HepG2 (cell line): ENCODE data around the gene RCE1. TPM values are rescaled to one million over a fixed set of nuclear protein-coding genes. Genes with fewer than 3 reads are reported as not detected.

Source experiments
- ATAC-seq: fragments of 200-7000 bp; cut with Tn5 transposase; 3 replicates; pipeline ENCODE4 v1.9.1; 2020; ENCODE audit warnings: mild to moderate bottlenecking, moderate library complexity
- BruUV-seq: library from RNA; stranded (reverse); fragments of 400-500 nt; replicated peaks from 2 replicates; lab custom pipeline; 2021; lab: Mats Ljungman, UMichigan
- CTCF ChIA-PET: fragments of 300-600 bp; formaldehyde crosslinking; extraction: SDS; loops from one replicate; lab custom pipeline; 2021; ENCODE audit warnings: low total read pairs, inconsistent platforms, low intra/inter-chr PET ratio; lab: Yijun Ruan, JAX
- POLR2A ChIA-PET: fragments of 350-600 bp; sonication (Branson Sonifier 250); formaldehyde crosslinking; loops from one replicate; lab custom pipeline; 2020; ENCODE audit warnings: antibody characterized with exemption, inconsistent platforms; lab: Yijun Ruan, JAX
- DNase-seq: peaks from one replicate; pipeline ENCODE4 v3.0.0-alpha.2; 2015; ENCODE audit warnings: low spot score
- FAIRE-seq: peaks from 3 replicates; lab custom pipeline; 2011; peaks lifted over from hg19 to GRCh38; lab: Jason Lieb, UNC
- H2AFZ ChIP-seq: one replicate; pipeline ENCODE4 v1.6.1; 2011; ENCODE audit warnings: low read length, inconsistent platforms
- H3K27ac ChIP-seq: fragments of 300-600 bp; 3 replicates; pipeline ENCODE4 v1.8.0; 2011; ENCODE audit warnings: mixed run types, mild to moderate bottlenecking, mixed read lengths, low read length, inconsistent platforms; ENCODE audit not compliant: insufficient read depth; ENCODE audit errors: extremely low read length
- H3K27me3 ChIP-seq, 2 experiments: fragments of 200-600 bp in 1 of 2; 2 replicates in 1 of 2; 3 replicates in 1 of 2; pipeline versions ENCODE4 v1.6.0 to v1.8.0; 2011; ENCODE audit warnings: low read length in 2 of 2, mild to moderate bottlenecking in 2 of 2, moderate library complexity in 2 of 2, inconsistent platforms in 1 of 2; ENCODE audit not compliant: insufficient read depth in 2 of 2, control insufficient read depth in 1 of 2
- H3K36me3 ChIP-seq, 2 experiments: fragments of 200-600 bp in 1 of 2; replicated peaks in 1 of 2; 2 replicates in 1 of 2; 3 replicates in 1 of 2; pipeline versions ENCODE4 v1.5.1 to v1.8.0; 2011; ENCODE audit warnings: low read length in 2 of 2, inconsistent platforms in 1 of 2; ENCODE audit not compliant: insufficient read depth in 2 of 2, control insufficient read depth in 1 of 2
- H3K4me1 ChIP-seq: 2 replicates; pipeline ENCODE4 v1.5.1; 2012; ENCODE audit warnings: low read length, inconsistent platforms; ENCODE audit not compliant: insufficient read depth
- H3K4me2 ChIP-seq: 2 replicates; pipeline ENCODE4 v1.6.0; 2011; ENCODE audit warnings: low read depth, low read length, inconsistent platforms
- H3K4me3 ChIP-seq, 3 experiments: fragments of 200-600 bp in 1 of 3; sonication (generic), shearing (Covaris generic) in 1 of 3; replicated peaks in 1 of 3; 2 replicates each; pipeline ENCODE4 v1.5.1; 2011 to 2016; ENCODE audit warnings: low read length in 3 of 3, inconsistent platforms in 2 of 3, low read depth in 2 of 3, mild to moderate bottlenecking in 2 of 3, control low read depth in 1 of 3, mixed read lengths in 1 of 3; ENCODE audit not compliant: insufficient read depth in 1 of 3
- H3K79me2 ChIP-seq: one replicate; pipeline ENCODE4 v1.6.1; 2011; ENCODE audit warnings: low read length, inconsistent platforms; ENCODE audit not compliant: insufficient read depth
- H3K9ac ChIP-seq: 2 replicates; pipeline ENCODE4 v1.6.0; 2011; ENCODE audit warnings: mild to moderate bottlenecking, low read depth, low read length, inconsistent platforms; ENCODE audit not compliant: insufficient read depth
- H3K9me3 ChIP-seq: 2 replicates; pipeline ENCODE4 v1.5.1; 2012; ENCODE audit warnings: mild to moderate bottlenecking, low read length
- H4K20me1 ChIP-seq: 2 replicates; pipeline ENCODE4 v1.6.0; 2011; ENCODE audit warnings: inconsistent platforms, mild to moderate bottlenecking, low read length, moderate library complexity; ENCODE audit not compliant: insufficient read depth
- DNMT1 ChIP-seq: sonication (generic); formaldehyde crosslinking; IDR thresholded peaks from 2 replicates; pipeline ENCODE4 v1.5.1; 2020; ENCODE audit warnings: mild to moderate bottlenecking, missing genetic modification reagents
- GMEB1 ChIP-seq: sonication (generic); formaldehyde crosslinking; IDR thresholded peaks from 2 replicates; pipeline ENCODE4 v1.5.1; 2020; ENCODE audit warnings: missing genetic modification reagents, mild to moderate bottlenecking, borderline replicate concordance
- NR2F6 ChIP-seq, 2 experiments: IDR thresholded peaks; 2 replicates each; pipeline ENCODE4 v1.6.1; 2016; ENCODE audit warnings: antibody characterized with exemption in 1 of 2, mild to moderate bottlenecking in 1 of 2
- SIN3A ChIP-seq: IDR thresholded peaks from 2 replicates; pipeline ENCODE4 v1.6.1; 2011; ENCODE audit warnings: low read depth, mild to moderate bottlenecking, control low read depth, low read length, borderline replicate concordance
- THYN1 ChIP-seq: sonication (generic); formaldehyde crosslinking; IDR thresholded peaks from 2 replicates; pipeline ENCODE4 v1.8.1; 2023; ENCODE audit warnings: low read depth, mild to moderate bottlenecking, moderate library complexity, missing genetic modification reagents, borderline replicate concordance
- ZNF263 ChIP-seq: sonication (generic); formaldehyde crosslinking; IDR thresholded peaks from 2 replicates; pipeline ENCODE4 v1.4.0; 2020; ENCODE audit warnings: missing genetic modification reagents
- ZNF589 ChIP-seq: sonication (generic); formaldehyde crosslinking; conservative IDR thresholded peaks from 2 replicates; pipeline ENCODE4 v1.8.0; 2022; ENCODE audit warnings: mild to moderate bottlenecking, moderate library complexity, missing genetic modification reagents
- ZSCAN30 ChIP-seq: sonication (generic); formaldehyde crosslinking; IDR thresholded peaks from 2 replicates; pipeline ENCODE4 v1.5.0; 2020; ENCODE audit warnings: mild to moderate bottlenecking, missing genetic modification reagents
- ZZZ3 ChIP-seq: sonication (generic); formaldehyde crosslinking; IDR thresholded peaks from 2 replicates; pipeline ENCODE4 v1.4.0; 2020; ENCODE audit warnings: missing genetic modification reagents, mild to moderate bottlenecking, borderline replicate concordance
- WGBS: methylation state at CpG from one replicate; pipeline ENCODE4 v1.1.6; 2017; ENCODE audit warnings: low lambda C conversion rate; 5-methylcytosine and 5-hydroxymethylcytosine counted together
- in situ Hi-C: cut with HindIII; loops from 2 replicates; pipeline ENCODE4 v1.10.0; 2017; ENCODE audit warnings: low pct_unique_long_range_greater_than_20kb; ENCODE audit not compliant: extremely low pct_ligation_motif_present
- intact Hi-C: fragments of 100-400 bp; cut with micrococcal nuclease; formaldehyde crosslinking; loops from one replicate; pipeline ENCODE4 v1.10.0; 2022; ENCODE audit not compliant: unreplicated experiment
- polyA plus RNA-seq, 8 experiments: library from polyadenylated mRNA; depleted of rRNA in 3 of 8; stranded (reverse) in 7 of 8; unstranded in 1 of 8; fragments of >200 nt; fragmentation: Illumina TruSeq in 4 of 8; extraction: Trizol in 4 of 8; gene quantifications; 2 replicates each; pipeline versions ENCODE4 v1.2.1 to v1.2.3, GENCODE V29; 2011 to 2016; ENCODE audit warnings: low read depth in 4 of 8, missing spikeins in 1 of 8, mixed read lengths in 1 of 8; ENCODE audit not compliant: insufficient read depth in 1 of 8
- total RNA-seq, 5 experiments: library from RNA; depleted of rRNA; stranded (reverse); fragments of >200 nt; fragmentation: Illumina TruSeq; extraction: Trizol; gene quantifications; 2 replicates each; pipeline ENCODE4 v1.2.3, GENCODE V29; 2016; ENCODE audit warnings: low read depth in 1 of 5
- TF ChIP-seq, protein P1 (sequence below): sonication (generic); formaldehyde crosslinking; IDR thresholded peaks from 2 replicates; pipeline ENCODE4 v1.4.0; 2020; ENCODE audit warnings: missing genetic modification reagents

RCE1 gene
- total and polyA plus RNA-seq, 2 of the 13 experiments (the other 11 are each of a cell fraction or from before 2014, with no cell fraction given) = 22.2 to 22.4 TPM

GRCh38 chr11:66880496-66881450, 37.5 kb downstream of the RCE1 start:
- ChIA-PET POLR2A (interaction anchor here (3.6 kb wide), 1 partner anchor 22 kb away, joined by 12 read pairs; no protein-coding TSS in a partner anchor), CTCF (no interaction called here)
- H3K4me2 ChIP-seq = no peak overlapping the region
- no peak overlapping the region for H2AFZ ChIP-seq
- DNase-seq = no peak
- WGBS = 92% methylated on average over 9 of the region's 14 CpGs
- no peak for FAIRE-seq
- H4K20me1 ChIP-seq = peaks cover 30% of the 10 kb centered on the region
- no peak for TF ChIP-seq NR2F6 (IDR thresholded peaks at IDR 0.05)
- TF ChIP-seq NR2F6 (CRISPR knock-in tag; IDR thresholded peaks at IDR 0.05) = no peak
- TF ChIP-seq, protein P1, sequence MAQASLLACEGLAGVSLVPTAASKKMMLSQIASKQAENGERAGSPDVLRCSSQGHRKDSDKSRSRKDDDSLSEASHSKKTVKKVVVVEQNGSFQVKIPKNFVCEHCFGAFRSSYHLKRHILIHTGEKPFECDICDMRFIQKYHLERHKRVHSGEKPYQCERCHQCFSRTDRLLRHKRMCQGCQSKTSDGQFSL (CRISPR knock-in tag) = no peak
- no peak for TF ChIP-seq THYN1 (CRISPR knock-in tag)
- TF ChIP-seq SIN3A = no peak
- TF ChIP-seq DNMT1 (CRISPR knock-in tag) = no peak
- TF ChIP-seq ZNF263 (CRISPR knock-in tag) = no peak
- no peak for TF ChIP-seq ZNF589 (CRISPR knock-in tag)
- no peak for TF ChIP-seq ZSCAN30 (CRISPR knock-in tag)
- TF ChIP-seq ZZZ3 (CRISPR knock-in tag) = no peak
- no peak for TF ChIP-seq GMEB1 (CRISPR knock-in tag)
- H3K4me1 ChIP-seq = peaks cover 43% of the 10 kb centered on the region
- peaks cover 38% of the 10 kb centered on the region for H3K79me2 ChIP-seq
- H3K27ac ChIP-seq = no peak overlapping the region
- intact Hi-C loops = no loop called here
- H3K9me3 ChIP-seq = no peaks in the 10 kb centered on the region
- H3K4me3 ChIP-seq = no peak overlapping the region
- H3K9ac ChIP-seq = no peak overlapping the region
- BruUV-seq = no TSS peak
- ATAC-seq = no peak
- no peaks in the 10 kb centered on the region for H3K27me3 ChIP-seq
- H3K36me3 ChIP-seq = peaks cover 0 to 3% of the 10 kb centered on the region in 2 experiments; a peak in 3 of 5 replicates
- in situ Hi-C loops = no loop called here
